HEK293 (cell line): Measurements from ENCODE around the gene MAGI1.

ENCODE experiments used
- CTCF ChIA-PET: fragments of 350-600 bp; formaldehyde crosslinking; extraction: SDS; loops from one replicate; lab custom pipeline; 2021; ENCODE audit warnings: antibody characterized with exemption; lab: Yijun Ruan, JAX
- POLR2A ChIA-PET: fragments of 300-600 bp; formaldehyde crosslinking; extraction: SDS; loops from one replicate; lab custom pipeline; 2020; ENCODE audit warnings: antibody characterized with exemption, inconsistent platforms; lab: Yijun Ruan, JAX
- H3K27ac ChIP-seq: fragments of 200-500 bp; sonication (Bioruptor generic); 2 replicates; pipeline ENCODE4 v1.5.1; 2014; ENCODE audit warnings: low read depth, low read length, control low read depth, inconsistent platforms; ENCODE audit errors: extremely low read depth
- H3K36me3 ChIP-seq, 2 experiments: fragments of 200-500 bp in 1 of 2; sonication (Bioruptor generic) in 1 of 2; 1 replicate in 1 of 2; 2 replicates in 1 of 2; pipeline ENCODE4 v1.5.1; 2014 to 2017; ENCODE audit warnings: inconsistent platforms in 2 of 2, low read length in 2 of 2; ENCODE audit not compliant: control insufficient read depth in 2 of 2, insufficient read depth in 1 of 2
- H3K4me1 ChIP-seq: fragments of 200-500 bp; sonication (Bioruptor generic); 2 replicates; pipeline ENCODE4 v1.5.1; 2014; ENCODE audit warnings: mild to moderate bottlenecking, low read length, inconsistent platforms; ENCODE audit not compliant: control insufficient read depth, insufficient read depth
- H3K4me3 ChIP-seq: 2 replicates; pipeline ENCODE4 v1.5.1; 2011; ENCODE audit warnings: low read depth, mild to moderate bottlenecking, control low read depth, low read length, moderate library complexity
- H3K9me3 ChIP-seq: fragments of 200-500 bp; sonication (Bioruptor generic); 2 replicates; pipeline ENCODE4 v1.5.1; 2014; ENCODE audit warnings: low read depth, low read length, inconsistent platforms; ENCODE audit not compliant: control insufficient read depth, insufficient read depth
- GLI2 ChIP-seq: fragments of 450-650 bp; formaldehyde crosslinking; IDR thresholded peaks from 2 replicates; pipeline ENCODE4; 2017; ENCODE audit warnings: missing biosample characterization, missing genetic modification characterization, low read depth, borderline replicate concordance
- KLF1 ChIP-seq: fragments of 450-650 bp; formaldehyde crosslinking; IDR thresholded peaks from 2 replicates; pipeline ENCODE4 v1.5.1; 2016; ENCODE audit warnings: missing biosample characterization, missing genetic modification characterization
- TCF7L2 ChIP-seq: IDR thresholded peaks from 2 replicates; pipeline ENCODE4 v1.6.1; 2011; ENCODE audit warnings: low read depth, mild to moderate bottlenecking, inconsistent platforms, low read length, moderate library complexity, borderline replicate concordance
- WT1 ChIP-seq: fragments of 450-650 bp; formaldehyde crosslinking; IDR thresholded peaks from 2 replicates; pipeline ENCODE4 v1.5.1; 2016; ENCODE audit warnings: missing biosample characterization, missing genetic modification characterization
- YY1 ChIP-seq: fragments of 450-650 bp; formaldehyde crosslinking; IDR thresholded peaks from 2 replicates; pipeline ENCODE4 v1.5.1; 2018; ENCODE audit warnings: missing biosample characterization, missing genetic modification characterization
- ZBTB21 ChIP-seq: fragments of 450-650 bp; formaldehyde crosslinking; IDR thresholded peaks from 2 replicates; pipeline ENCODE4 v1.5.1; 2017; ENCODE audit warnings: missing biosample characterization, missing genetic modification characterization
- ZBTB44 ChIP-seq: fragments of 450-650 bp; IDR thresholded peaks from 2 replicates; pipeline ENCODE4 v1.5.1; 2018; ENCODE audit warnings: missing biosample characterization, mild to moderate bottlenecking, missing genetic modification characterization
- ZBTB6 ChIP-seq: fragments of 450-650 bp; formaldehyde crosslinking; IDR thresholded peaks from 2 replicates; pipeline ENCODE4 v1.5.1; 2017; ENCODE audit warnings: missing biosample characterization, missing genetic modification characterization
- ZBTB7A ChIP-seq: fragments of 450-650 bp; formaldehyde crosslinking; IDR thresholded peaks from 2 replicates; pipeline ENCODE4 v1.5.1; 2016; ENCODE audit warnings: low read depth, missing biosample characterization, missing genetic modification characterization
- ZFP3 ChIP-seq: fragments of 450-650 bp; formaldehyde crosslinking; IDR thresholded peaks from 2 replicates; pipeline ENCODE4 v1.5.1; 2016; ENCODE audit warnings: low read depth, missing biosample characterization, missing genetic modification characterization
- ZNF157 ChIP-seq: fragments of 450-650 bp; formaldehyde crosslinking; IDR thresholded peaks from 2 replicates; pipeline ENCODE4 v1.5.1; 2016; ENCODE audit warnings: missing biosample characterization, missing genetic modification characterization
- ZNF248 ChIP-seq: fragments of 450-650 bp; formaldehyde crosslinking; IDR thresholded peaks from 2 replicates; pipeline ENCODE4 v1.5.1; 2017; ENCODE audit warnings: missing biosample characterization, missing genetic modification characterization
- ZNF350 ChIP-seq: fragments of 450-650 bp; formaldehyde crosslinking; IDR thresholded peaks from 2 replicates; pipeline ENCODE4 v1.5.0; 2017; ENCODE audit warnings: missing biosample characterization, mild to moderate bottlenecking, missing genetic modification characterization
- ZNF362 ChIP-seq: fragments of 450-650 bp; formaldehyde crosslinking; IDR thresholded peaks from 2 replicates; pipeline ENCODE4 v1.5.1; 2016; ENCODE audit warnings: missing biosample characterization, missing genetic modification characterization
- ZNF426 ChIP-seq: fragments of 450-650 bp; formaldehyde crosslinking; IDR thresholded peaks from 2 replicates; pipeline ENCODE4 v1.5.1; 2017; ENCODE audit warnings: missing biosample characterization, missing genetic modification characterization, mild to moderate bottlenecking, inconsistent platforms, moderate library complexity
- ZNF433 ChIP-seq: fragments of 450-650 bp; formaldehyde crosslinking; IDR thresholded peaks from 2 replicates; pipeline ENCODE4 v1.5.1; 2016; ENCODE audit warnings: missing biosample characterization, missing genetic modification characterization, low read depth
- ZNF513 ChIP-seq: fragments of 450-650 bp; IDR thresholded peaks from 2 replicates; pipeline ENCODE4 v1.5.1; 2018; ENCODE audit warnings: missing biosample characterization, missing genetic modification characterization
- ZNF558 ChIP-seq: fragments of 450-650 bp; formaldehyde crosslinking; IDR thresholded peaks from 2 replicates; pipeline ENCODE4 v1.5.1; 2016; ENCODE audit warnings: missing biosample characterization, missing genetic modification characterization
- ZSCAN23 ChIP-seq: fragments of 450-650 bp; formaldehyde crosslinking; IDR thresholded peaks from 2 replicates; pipeline ENCODE4 v1.5.1; 2016; ENCODE audit warnings: missing biosample characterization, missing genetic modification characterization
- ZSCAN30 ChIP-seq: fragments of 450-650 bp; IDR thresholded peaks from 2 replicates; pipeline ENCODE4 v1.5.1; 2018; ENCODE audit warnings: missing biosample characterization, mild to moderate bottlenecking, missing genetic modification characterization, moderate library complexity
- ZSCAN4 ChIP-seq: fragments of 450-650 bp; formaldehyde crosslinking; IDR thresholded peaks from 2 replicates; pipeline ENCODE4 v1.5.1; 2017; ENCODE audit warnings: missing biosample characterization, missing genetic modification characterization

MAGI1 gene

GRCh38 chr3:65889707-65890099 is 149.0 kb downstream of the MAGI1 start:
- CTCF ChIA-PET, result interaction anchor here (0.8 kb wide), 1 partner anchor 12 kb away, joined by 3 read pairs; no protein-coding TSS in a partner anchor
- POLR2A ChIA-PET, result no interaction called here
- H3K27ac ChIP-seq, result no peak overlapping the region

GRCh38 chr3:65888980-65889706 is 149.6 kb downstream of the MAGI1 start:
- TF ChIP-seq TCF7L2 (no peak), GLI2 (no peak), ZNF248 (tag by site-specific recombination) (no peak), KLF1 (no peak), ZSCAN23 (no peak)
- no peaks in the 10 kb centered on the region for H3K4me1 ChIP-seq
- H3K36me3 ChIP-seq, result no peaks in the 10 kb centered on the region
- no peaks in the 10 kb centered on the region for H3K9me3 ChIP-seq
- CTCF ChIA-PET, result interaction anchor here (0.8 kb wide), 1 partner anchor 12 kb away, joined by 3 read pairs; no protein-coding TSS in a partner anchor
- POLR2A ChIA-PET, result no interaction called here
- no peak overlapping the region for H3K27ac ChIP-seq
- H3K4me3 ChIP-seq, result no peak overlapping the region

More at GRCh38 chr3:65889707-65890099, 149.0 kb downstream of the MAGI1 start:
- Histone ChIP-seq H3K4me3 (no peak overlapping the region), H3K4me1 (no peaks in the 10 kb centered on the region)
- TF ChIP-seq ZBTB21 (no peak), ZNF157 (no peak), WT1 (tag by site-specific recombination) (no peak), ZFP3 (no peak), ZSCAN30 (tag by site-specific recombination) (no peak), ZNF350 (tag by site-specific recombination) (no peak), ZNF426 (tag by site-specific recombination) (no peak), ZNF558 (tag by site-specific recombination) (no peak), ZNF513 (no peak), ZSCAN4 (tag by site-specific recombination) (no peak), ZBTB7A (no peak), ZBTB6 (no peak), ZNF433 (tag by site-specific recombination) (no peak), ZBTB44 (tag by site-specific recombination) (no peak), ZNF362 (tag by site-specific recombination) (no peak), YY1 (tag by site-specific recombination) (no peak)
- TF ChIP-seq, all 188 proteins: peak for 0
- no peaks in the 10 kb centered on the region for H3K9me3 ChIP-seq
- H3K36me3 ChIP-seq, result no peaks in the 10 kb centered on the region
